Retinal pigment epithelial cell (primary cell): ENCODE results near the gene GRB10.

ENCODE experiments used
- DNase-seq: peaks from one replicate; pipeline ENCODE4 v3.0.0-alpha.2; 2010; ENCODE audit warnings: low read depth
- H3K4me3 ChIP-seq: 2 replicates; pipeline ENCODE4 v1.5.1; 2011; ENCODE audit warnings: mild to moderate bottlenecking, low read length, control low read depth, moderate library complexity
- TF ChIP-seq, protein P1 (sequence below): conservative IDR thresholded peaks from 2 replicates; pipeline ENCODE4 v1.5.1; 2011; ENCODE audit warnings: low read depth, low read length, control low read depth, inconsistent platforms

The GRB10 gene

DNA sequence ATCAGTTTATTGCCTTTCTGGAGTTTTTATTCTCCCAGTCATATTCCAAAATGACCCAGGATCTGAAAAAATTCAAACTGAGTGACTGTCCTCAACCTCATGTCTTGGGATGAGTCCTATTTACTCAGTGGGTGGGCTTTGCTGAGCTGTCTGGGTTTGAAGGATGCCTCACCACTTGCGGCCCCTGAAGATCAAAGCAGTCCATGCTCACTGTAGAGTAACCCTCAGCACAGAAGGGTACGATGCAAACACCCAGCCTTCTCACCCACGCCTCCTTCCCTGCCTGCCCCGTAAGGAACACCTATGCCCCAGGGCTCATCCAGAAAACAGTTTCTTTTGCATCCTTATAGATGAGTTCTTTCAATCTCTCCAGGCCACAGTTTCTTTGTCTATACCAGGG lies 42.2 kb upstream of the GRB10 start:
- DNase-seq: no peak
- TF ChIP-seq, protein P1, sequence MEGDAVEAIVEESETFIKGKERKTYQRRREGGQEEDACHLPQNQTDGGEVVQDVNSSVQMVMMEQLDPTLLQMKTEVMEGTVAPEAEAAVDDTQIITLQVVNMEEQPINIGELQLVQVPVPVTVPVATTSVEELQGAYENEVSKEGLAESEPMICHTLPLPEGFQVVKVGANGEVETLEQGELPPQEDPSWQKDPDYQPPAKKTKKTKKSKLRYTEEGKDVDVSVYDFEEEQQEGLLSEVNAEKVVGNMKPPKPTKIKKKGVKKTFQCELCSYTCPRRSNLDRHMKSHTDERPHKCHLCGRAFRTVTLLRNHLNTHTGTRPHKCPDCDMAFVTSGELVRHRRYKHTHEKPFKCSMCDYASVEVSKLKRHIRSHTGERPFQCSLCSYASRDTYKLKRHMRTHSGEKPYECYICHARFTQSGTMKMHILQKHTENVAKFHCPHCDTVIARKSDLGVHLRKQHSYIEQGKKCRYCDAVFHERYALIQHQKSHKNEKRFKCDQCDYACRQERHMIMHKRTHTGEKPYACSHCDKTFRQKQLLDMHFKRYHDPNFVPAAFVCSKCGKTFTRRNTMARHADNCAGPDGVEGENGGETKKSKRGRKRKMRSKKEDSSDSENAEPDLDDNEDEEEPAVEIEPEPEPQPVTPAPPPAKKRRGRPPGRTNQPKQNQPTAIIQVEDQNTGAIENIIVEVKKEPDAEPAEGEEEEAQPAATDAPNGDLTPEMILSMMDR: no peak
- no peak overlapping the region for H3K4me3 ChIP-seq

DNA sequence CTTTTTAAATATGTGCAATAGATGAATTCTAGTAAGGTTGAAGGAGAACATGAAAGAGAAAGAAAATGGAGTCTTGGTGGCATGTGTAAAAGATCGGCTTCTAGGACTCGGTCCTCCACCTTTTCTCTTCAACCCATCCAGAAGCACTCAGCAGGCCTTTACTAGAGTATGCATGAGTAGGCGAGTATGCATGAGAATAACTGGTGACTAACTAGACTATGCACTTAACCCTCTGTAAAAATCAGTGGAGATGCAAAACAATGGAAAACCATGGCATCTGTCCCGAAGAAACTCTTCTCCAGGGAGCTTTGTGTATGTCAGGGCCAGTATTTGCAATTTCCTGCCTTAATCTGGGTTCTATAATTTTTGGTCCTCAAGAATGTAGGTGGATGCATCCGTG lies 40.0 kb upstream of the GRB10 start:
- DNase-seq: no peak

DNA sequence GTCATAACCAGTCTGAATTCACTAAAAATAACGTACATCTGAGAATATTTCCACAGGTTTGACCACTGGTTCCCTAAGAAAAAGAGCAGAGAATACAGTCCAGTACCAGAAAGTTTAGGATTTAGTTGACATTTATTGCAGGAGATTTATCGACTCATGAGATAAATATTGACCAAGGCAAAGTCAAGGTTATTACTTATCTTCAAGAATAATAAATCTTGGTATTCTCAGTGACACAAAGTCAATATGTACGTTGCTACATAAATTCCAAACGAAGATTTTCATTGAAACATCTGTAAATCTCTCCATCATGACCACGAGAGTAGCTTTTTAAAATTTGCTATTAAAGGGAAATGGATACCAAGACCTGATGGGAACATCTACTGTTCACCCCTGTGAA lies 39.4 kb upstream of the GRB10 start:
- H3K4me3 ChIP-seq: no peak overlapping the region
- DNase-seq: no peak
- TF ChIP-seq, protein P1: no peak

More for the DNA sequence above, 40.0 kb upstream of the GRB10 start:
- TF ChIP-seq, protein P1: no peak
- H3K4me3 ChIP-seq: no peak overlapping the region

DNA sequence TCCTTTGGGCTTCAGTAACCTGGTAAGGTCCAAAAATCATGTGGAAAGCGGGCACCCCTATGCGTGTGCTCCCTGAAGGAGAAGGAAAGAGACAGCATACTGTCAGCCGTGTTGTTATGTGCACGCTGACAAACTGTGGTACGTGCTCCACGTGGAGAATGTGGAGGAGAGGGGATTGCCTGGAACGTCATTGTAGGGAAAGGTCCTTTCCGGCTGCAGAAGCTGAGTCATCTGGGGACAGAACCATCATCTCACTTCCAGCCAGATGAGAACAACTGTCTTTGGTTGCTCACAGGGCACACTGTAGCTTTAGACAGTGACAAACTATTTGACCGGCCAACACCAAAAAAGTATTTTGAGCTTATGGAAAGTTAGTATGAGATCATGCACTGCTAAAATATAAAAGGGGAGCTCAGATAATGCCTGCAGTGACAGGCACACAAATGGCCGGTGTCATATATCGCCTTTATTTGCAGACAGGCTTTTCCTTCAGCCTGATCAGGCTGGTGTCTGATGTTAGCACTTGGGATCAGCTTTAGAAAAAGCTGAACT lies 38.8 kb upstream of the GRB10 start:
- TF ChIP-seq, protein P1: no peak
- DNase-seq: no peak
- no peak overlapping the region for H3K4me3 ChIP-seq

DNA sequence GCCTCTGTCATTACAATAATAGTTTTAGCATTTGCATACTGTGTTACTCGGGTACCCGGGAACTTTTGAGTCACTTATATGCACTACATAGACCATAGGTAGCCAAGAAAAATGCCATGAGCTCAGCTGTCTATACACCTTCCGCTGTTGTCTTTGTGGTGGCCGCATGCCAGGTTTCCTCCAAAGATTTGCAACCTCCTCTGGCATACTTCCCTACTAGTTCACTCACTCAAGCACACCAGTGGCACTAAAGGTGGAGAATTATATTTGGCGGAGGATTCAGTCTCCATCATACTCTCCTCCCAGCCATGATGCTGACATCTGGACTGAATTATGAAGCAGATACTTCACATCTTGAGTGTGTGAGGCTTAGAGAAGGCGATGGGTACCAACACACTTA lies 35.6 kb upstream of the GRB10 start:
- DNase-seq: no peak
- no peak overlapping the region for H3K4me3 ChIP-seq
- TF ChIP-seq, protein P1: no peak

DNA sequence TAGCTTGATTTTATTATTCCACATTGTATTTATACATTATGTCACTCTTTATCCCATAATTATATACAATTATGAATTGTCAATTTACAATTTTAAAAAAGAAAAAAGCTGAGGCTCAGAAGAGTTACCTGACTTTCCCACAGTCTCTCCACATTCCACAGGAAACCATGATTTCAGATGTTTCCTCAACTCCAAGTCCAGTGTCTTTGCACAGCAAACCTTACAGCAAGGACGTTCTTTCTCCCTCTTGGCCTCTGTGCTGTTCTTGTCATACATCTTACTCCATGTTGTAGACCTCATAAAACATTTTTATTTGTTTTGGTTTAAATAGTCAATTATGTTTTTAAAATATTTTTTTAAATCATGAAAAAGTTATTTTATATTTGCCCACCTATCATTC lies 34.9 kb upstream of the GRB10 start:
- DNase-seq: no peak
- no peak overlapping the region for H3K4me3 ChIP-seq
- TF ChIP-seq, protein P1: no peak

DNA sequence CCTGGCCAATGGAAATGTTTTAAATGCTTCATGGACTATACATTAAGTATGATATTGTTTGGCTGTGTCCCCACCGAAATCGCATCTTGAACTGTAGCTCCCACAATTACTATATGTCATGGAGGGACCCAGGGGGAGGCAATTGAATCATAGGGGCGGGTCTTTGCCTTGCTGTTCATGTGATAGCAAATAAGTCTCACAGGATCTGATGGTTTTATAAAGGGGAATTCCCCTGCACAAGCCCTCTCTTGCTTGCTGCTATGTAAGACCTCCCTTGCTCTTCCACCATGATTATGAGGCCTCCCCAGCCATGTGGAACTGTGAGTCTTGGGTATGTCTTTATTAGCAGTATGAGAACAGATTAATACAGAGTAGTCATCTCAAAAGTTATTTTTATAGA lies 32.4 kb upstream of the GRB10 start:
- no peak for DNase-seq
- TF ChIP-seq, protein P1: no peak
- no peak overlapping the region for H3K4me3 ChIP-seq
